Ovary (tissue), 3 donors: ENCODE results near the gene DND1.

Experiments used
- EP300 ChIP-seq: sonication (generic); formaldehyde crosslinking; IDR thresholded peaks from one replicate; pipeline ENCODE4 v1.6.1; 2017; ENCODE audit warnings: antibody characterized with exemption
- POLR2A ChIP-seq: fragments of 450-650 bp; IDR thresholded peaks from one replicate; pipeline ENCODE4 v1.6.1; 2017; ENCODE audit warnings: antibody characterized with exemption, mild to moderate bottlenecking, moderate library complexity
- TF ChIP-seq, protein P1 (sequence below), 3 donors: fragments of 450-650 bp in 2 of 3; fragments of 200-600 bp in 1 of 3; IDR thresholded peaks; one replicate each; pipeline versions ENCODE4 v1.5.1 to v1.8.0; 2016 to 2022; ENCODE audit warnings: antibody characterized with exemption in 3 of 3, mild to moderate bottlenecking in 1 of 3
- donor health status: DM: no; HTN: no; CAD: no.

DNA sequence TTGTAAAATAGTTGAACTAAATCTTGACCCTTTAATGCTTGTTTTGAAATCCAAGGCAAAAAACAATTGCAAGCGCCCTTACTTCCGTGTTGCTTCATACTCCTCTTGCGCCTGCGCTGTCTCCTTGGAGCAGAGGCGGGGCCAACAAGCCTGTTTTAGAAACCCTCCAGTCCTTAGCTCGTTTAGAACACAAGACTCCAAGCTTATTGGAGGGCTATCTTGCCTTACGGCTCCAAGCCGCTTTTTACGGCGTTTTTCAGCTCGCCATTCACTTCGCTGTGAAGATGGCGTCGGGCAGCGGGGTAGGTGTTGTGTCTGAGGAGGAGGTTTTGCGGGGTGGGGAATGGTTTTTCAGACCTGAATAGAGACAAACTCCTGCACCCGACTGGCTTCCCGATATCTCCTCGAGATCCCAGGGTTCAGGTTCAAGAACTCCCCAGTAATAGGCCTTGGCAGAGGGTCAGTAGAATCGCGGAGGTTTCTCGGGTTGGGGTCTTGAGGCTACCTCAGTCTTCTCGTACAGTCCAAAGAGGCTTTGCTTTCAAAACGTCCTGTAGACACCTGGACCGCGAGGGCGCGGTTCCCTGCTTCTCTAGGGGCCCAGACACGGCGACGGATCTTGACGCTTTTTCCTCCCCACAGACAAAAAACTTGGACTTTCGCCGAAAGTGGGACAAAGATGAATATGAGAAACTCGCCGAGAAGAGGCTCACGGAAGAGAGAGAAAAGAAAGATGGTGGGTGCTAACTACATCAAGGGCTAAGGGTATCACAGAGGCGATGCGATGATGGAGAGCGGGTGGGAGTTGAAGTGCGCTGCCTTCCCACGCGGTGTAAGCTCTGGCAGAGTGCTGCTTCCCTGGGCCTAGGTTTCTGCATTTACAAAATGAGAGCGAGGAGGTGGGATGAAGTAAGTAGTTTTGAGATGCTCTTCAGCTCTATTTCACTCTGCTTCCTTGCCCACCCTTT lies 27.1 kb upstream of the DND1 start, which contains the start of gene ZMAT2:
- TF ChIP-seq, protein P1, sequence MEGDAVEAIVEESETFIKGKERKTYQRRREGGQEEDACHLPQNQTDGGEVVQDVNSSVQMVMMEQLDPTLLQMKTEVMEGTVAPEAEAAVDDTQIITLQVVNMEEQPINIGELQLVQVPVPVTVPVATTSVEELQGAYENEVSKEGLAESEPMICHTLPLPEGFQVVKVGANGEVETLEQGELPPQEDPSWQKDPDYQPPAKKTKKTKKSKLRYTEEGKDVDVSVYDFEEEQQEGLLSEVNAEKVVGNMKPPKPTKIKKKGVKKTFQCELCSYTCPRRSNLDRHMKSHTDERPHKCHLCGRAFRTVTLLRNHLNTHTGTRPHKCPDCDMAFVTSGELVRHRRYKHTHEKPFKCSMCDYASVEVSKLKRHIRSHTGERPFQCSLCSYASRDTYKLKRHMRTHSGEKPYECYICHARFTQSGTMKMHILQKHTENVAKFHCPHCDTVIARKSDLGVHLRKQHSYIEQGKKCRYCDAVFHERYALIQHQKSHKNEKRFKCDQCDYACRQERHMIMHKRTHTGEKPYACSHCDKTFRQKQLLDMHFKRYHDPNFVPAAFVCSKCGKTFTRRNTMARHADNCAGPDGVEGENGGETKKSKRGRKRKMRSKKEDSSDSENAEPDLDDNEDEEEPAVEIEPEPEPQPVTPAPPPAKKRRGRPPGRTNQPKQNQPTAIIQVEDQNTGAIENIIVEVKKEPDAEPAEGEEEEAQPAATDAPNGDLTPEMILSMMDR (IDR thresholded peaks at IDR 0.05), result no peak
- peak; percentile 73 for TF ChIP-seq POLR2A
- no peak for TF ChIP-seq EP300
